ENCODE data around the gene CCDC3.

DNA sequence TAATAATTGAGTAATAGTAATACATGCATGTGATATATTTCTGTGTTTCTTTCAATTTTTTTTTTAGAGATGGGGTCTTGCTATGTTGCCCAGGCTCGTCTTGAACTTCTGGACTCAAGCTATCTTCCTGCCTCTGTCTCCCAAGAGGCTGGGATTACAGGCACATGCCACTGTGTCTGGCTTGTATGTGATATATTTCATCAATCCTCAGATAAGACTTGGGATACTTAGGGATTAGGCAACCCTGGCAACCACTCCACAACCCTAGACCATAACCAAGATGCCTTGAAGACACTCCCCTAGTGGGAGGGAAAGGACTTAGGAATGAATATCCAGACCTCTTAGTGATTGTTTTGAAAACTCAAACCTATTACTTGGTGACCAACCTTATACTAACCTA is 154.8 kb downstream of the CCDC3 start:
- TF ChIP-seq, protein P1, sequence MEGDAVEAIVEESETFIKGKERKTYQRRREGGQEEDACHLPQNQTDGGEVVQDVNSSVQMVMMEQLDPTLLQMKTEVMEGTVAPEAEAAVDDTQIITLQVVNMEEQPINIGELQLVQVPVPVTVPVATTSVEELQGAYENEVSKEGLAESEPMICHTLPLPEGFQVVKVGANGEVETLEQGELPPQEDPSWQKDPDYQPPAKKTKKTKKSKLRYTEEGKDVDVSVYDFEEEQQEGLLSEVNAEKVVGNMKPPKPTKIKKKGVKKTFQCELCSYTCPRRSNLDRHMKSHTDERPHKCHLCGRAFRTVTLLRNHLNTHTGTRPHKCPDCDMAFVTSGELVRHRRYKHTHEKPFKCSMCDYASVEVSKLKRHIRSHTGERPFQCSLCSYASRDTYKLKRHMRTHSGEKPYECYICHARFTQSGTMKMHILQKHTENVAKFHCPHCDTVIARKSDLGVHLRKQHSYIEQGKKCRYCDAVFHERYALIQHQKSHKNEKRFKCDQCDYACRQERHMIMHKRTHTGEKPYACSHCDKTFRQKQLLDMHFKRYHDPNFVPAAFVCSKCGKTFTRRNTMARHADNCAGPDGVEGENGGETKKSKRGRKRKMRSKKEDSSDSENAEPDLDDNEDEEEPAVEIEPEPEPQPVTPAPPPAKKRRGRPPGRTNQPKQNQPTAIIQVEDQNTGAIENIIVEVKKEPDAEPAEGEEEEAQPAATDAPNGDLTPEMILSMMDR (conservative IDR thresholded peaks at IDR 0.05; ENCODE audit: low read depth, low read length) = no peak
- no peak for TF ChIP-seq EZH2 (IDR thresholded peaks at IDR 0.05; ENCODE audit: borderline replicate concordance, low read depth, low read length, poor library complexity, severe bottlenecking)
